ENCODE results near the gene STAM.

STAM gene

DNA sequence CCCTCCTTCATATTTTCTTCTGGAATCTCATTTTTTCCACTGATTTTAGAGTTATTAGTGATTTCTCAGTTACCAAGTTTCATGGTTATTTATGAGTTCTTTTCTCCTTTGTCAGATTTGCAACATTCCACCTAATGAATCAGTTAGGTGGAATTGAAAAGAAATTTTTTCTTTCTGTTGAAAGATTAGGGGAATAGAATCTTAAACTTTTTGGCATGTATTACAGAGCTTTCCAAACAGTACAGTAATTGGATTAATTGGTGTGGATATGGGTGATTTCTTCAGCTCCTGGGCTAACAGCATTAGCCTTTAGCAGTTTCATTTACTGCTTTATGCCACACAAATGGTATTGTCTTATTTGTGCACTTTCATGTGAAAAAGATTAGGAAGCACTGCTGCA lies 17.0 kb downstream of the STAM start:
- in situ Hi-C loops (cut with HindIII; ENCODE audit: low sequenced_read_pairs) = no loop called here
- TF ChIP-seq, protein P1, sequence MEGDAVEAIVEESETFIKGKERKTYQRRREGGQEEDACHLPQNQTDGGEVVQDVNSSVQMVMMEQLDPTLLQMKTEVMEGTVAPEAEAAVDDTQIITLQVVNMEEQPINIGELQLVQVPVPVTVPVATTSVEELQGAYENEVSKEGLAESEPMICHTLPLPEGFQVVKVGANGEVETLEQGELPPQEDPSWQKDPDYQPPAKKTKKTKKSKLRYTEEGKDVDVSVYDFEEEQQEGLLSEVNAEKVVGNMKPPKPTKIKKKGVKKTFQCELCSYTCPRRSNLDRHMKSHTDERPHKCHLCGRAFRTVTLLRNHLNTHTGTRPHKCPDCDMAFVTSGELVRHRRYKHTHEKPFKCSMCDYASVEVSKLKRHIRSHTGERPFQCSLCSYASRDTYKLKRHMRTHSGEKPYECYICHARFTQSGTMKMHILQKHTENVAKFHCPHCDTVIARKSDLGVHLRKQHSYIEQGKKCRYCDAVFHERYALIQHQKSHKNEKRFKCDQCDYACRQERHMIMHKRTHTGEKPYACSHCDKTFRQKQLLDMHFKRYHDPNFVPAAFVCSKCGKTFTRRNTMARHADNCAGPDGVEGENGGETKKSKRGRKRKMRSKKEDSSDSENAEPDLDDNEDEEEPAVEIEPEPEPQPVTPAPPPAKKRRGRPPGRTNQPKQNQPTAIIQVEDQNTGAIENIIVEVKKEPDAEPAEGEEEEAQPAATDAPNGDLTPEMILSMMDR (IDR thresholded peaks at IDR 0.05; ENCODE audit: low read depth, low read length, missing control alignments) = no peak

DNA sequence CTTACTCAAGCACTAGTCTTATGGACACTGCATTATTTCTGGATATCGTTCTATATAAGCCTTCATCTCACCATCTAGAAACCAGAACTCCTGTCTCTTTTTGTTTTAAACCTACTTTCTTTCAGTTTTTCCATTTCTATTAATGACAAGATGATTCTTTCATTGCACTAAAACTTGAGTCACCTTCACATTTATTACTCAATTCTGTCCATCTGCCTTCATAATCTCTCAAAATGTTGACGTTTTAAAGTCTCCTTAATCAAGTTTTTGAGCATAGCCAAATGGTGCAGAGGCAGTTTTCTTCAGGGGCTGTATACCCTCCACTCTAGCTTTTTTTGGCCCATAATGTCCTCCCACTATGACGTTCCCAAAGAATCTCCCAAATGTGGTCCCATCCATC lies 17.6 kb downstream of the STAM start:
- in situ Hi-C loops (cut with HindIII; ENCODE audit: low sequenced_read_pairs) = no loop called here
- TF ChIP-seq, protein P1 (IDR thresholded peaks at IDR 0.05; ENCODE audit: low read depth, low read length, missing control alignments) = no peak
- H3K4me3 ChIP-seq (ENCODE audit: low read depth, low read length) = no peak overlapping the region
- no peak for DNase-seq (ENCODE audit: low read depth)

More for the DNA sequence above, 17.0 kb downstream of the STAM start:
- no peak for DNase-seq (ENCODE audit: low read depth)
- no peak overlapping the region for H3K4me3 ChIP-seq (ENCODE audit: low read depth, low read length)

DNA sequence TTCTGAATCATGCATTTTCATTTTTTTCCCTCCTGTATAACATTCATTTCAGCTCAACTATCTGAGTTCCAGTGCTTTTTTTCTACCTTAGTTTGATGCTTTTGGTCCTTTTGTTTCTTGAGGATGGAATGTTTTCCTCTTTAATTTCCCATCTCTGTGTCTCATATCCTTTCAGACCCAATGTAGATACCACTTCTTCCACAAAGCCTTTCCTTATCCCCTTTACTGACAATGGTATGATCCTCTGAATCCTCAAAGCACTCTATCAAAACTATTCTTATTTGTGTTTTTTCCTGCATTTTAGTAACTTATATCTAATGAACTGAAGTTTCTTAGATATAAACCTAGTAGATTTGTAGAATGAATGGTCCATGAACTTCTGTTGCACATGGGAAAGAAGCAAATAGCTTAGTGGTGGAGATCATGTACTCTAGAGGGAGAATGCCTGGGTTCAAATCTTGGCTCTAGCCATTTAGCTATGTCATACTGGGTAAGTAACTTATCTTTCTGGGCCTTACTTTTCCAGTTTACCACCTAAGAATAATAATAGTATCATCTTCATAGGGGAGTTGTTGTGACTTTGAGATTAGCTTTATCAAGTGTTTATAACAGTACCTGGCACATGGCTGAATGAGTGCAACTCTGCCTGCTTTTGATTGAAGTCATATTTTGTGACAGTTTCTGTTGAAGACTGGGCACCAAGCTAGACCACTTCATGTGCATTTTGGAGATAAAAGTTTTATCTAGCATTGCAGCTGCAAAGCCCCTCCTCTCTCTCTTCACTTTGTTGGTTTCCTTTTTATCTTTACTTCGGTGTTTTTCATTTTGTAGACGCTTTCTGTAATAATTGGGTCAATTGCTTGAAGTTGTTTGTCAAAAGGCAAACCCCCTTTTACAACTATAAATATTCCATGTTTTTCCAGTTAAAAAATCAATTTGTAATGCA lies 18.5 kb downstream of the STAM start:
- DNase-seq (ENCODE audit: low read depth) = no peak
- TF ChIP-seq, protein P1 (IDR thresholded peaks at IDR 0.05; ENCODE audit: low read depth, low read length, missing control alignments) = no peak
- in situ Hi-C loops (cut with HindIII; ENCODE audit: low sequenced_read_pairs) = no loop called here

DNA sequence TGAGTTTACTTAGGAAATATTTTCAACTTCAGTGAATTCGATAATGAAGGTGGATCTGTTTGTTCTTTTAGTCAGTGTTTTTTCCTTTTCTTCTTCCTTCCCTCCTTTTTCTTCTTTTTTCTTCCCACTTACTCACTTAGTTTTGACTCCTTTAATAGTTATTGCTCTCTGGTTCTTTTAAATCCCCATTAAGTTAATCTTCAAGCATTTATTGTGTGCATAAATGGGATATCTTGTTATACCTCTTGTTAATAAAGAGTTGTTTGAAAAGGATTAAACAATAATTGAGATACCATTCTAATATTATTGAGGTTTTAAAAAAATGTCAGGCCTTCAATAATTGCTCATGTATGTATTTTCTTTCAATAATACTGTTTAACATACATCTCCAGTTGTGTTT lies 19.5 kb downstream of the STAM start:
- DNase-seq (ENCODE audit: low read depth) = no peak
- H3K4me3 ChIP-seq (ENCODE audit: low read depth, low read length) = no peak overlapping the region
- TF ChIP-seq, protein P1 (IDR thresholded peaks at IDR 0.05; ENCODE audit: low read depth, low read length, missing control alignments) = no peak
- in situ Hi-C loops (cut with HindIII; ENCODE audit: low sequenced_read_pairs) = no loop called here

More for the DNA sequence above, 18.5 kb downstream of the STAM start:
- no peak overlapping the region for H3K4me3 ChIP-seq (ENCODE audit: low read depth, low read length)

DNA sequence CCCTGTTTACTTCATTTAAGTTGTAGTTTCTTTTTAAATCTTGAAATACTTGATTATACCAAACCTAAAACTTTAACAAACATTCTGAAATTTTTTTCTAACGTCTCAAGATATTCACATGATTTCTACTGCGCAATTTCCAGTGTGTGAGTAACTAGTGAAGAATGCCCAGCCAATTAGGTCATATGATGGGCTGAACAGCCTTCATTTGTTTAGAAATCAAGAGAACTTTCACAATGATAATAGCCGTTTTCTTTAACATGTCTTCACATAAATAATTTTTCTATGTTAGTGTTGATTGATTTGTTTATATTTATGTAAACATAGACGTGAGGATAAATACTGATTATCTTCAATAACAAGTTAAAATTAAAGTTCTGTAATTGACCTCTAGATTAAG lies 21.8 kb downstream of the STAM start:
- DNase-seq (ENCODE audit: low read depth) = peak; percentile 89
- TF ChIP-seq, protein P1 (IDR thresholded peaks at IDR 0.05; ENCODE audit: low read depth, low read length, missing control alignments) = no peak
- H3K4me3 ChIP-seq (ENCODE audit: low read depth, low read length) = no peak overlapping the region
- in situ Hi-C loops (cut with HindIII; ENCODE audit: low sequenced_read_pairs) = no loop called here

DNA sequence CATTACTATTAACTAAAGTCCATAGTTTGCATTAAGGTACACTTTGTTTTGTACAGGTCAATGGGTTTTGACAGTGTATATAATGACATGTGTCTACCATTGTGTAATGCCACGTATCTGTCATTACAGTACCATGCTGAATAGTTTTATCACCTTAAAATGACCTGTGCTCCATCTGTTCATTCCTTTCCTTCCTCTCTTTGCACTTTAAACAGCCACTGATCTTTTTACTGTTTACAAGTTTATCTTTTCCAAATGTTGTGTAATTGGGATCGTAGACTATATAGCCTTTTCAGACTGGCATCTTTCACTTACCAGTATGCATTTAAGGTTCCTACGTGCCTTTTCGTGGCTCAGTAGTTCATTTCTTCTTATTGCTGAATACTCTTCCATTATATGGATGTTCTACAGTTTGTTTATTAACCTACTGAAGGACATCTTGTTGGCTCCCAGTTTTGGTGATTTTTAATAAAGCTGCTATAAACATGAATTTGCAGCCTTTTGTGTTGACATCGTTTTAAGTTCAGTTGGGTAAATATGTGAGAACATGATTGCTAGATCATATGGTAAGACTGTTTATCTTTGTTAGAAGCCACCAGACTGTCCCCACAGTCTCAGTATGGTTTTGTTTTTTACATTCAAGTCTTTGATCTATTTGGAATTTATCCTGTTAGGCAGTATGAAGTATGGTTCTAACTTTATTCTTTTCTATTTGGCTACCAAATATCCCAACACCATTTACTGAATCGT lies 24.7 kb downstream of the STAM start:
- no peak for DNase-seq (ENCODE audit: low read depth)
- H3K4me3 ChIP-seq (ENCODE audit: low read depth, low read length) = no peak overlapping the region
- in situ Hi-C loops (cut with HindIII; ENCODE audit: low sequenced_read_pairs) = no loop called here
- TF ChIP-seq, protein P1 (IDR thresholded peaks at IDR 0.05; ENCODE audit: low read depth, low read length, missing control alignments) = no peak
